B cell (primary cell): Measurements from ENCODE around the gene UGT1A6. TPM values are rescaled to one million over a fixed set of nuclear protein-coding genes. Genes with fewer than 3 reads are reported as not detected.

Experiments
- ATAC-seq: fragments of 200-7000 bp; cut with Tn5 transposase; one replicate; pipeline ENCODE4 v1.10.0; 2021; ENCODE audit warnings: low read depth, mild to moderate bottlenecking, moderate number of reproducible peaks, moderate library complexity
- CTCF ChIA-PET: fragments of 350-600 bp; sonication (Branson Sonifier 250); formaldehyde crosslinking; loops from one replicate; lab custom pipeline; 2021; ENCODE audit warnings: antibody characterized with exemption, inconsistent platforms; lab: Charles Lee
- POLR2A ChIA-PET: fragments of 350-600 bp; sonication (Branson Sonifier 250); formaldehyde crosslinking; loops from one replicate; lab custom pipeline; 2021; ENCODE audit warnings: antibody characterized with exemption; lab: Charles Lee
- DNase-seq: peaks from one replicate; pipeline ENCODE4 v3.0.0; 2013
- H2AFZ ChIP-seq: 2 replicates; pipeline ENCODE4 v1.6.1; 2012; ENCODE audit warnings: mild to moderate bottlenecking, low read depth, low read length; ENCODE audit not compliant: insufficient read depth, poor library complexity, severe bottlenecking
- H3K27ac ChIP-seq, 2 donors: 1 replicate in 1 of 2; 2 replicates in 1 of 2; pipeline ENCODE4 v1.5.1; 2012 to 2013; ENCODE audit warnings: low read length in 2 of 2, mild to moderate bottlenecking in 2 of 2, moderate library complexity in 1 of 2
- H3K27me3 ChIP-seq, 4 experiments: fragments of 200-600 bp in 1 of 4; sonication (generic) in 1 of 4; replicated peaks in 1 of 4; 1 replicate in 2 of 4; 2 replicates in 2 of 4; pipeline versions ENCODE4 v1.6.1 to v1.7.0; 2013 to 2016; ENCODE audit warnings: low read length in 3 of 4, mild to moderate bottlenecking in 2 of 4, mixed read lengths in 1 of 4, moderate library complexity in 1 of 4; ENCODE audit not compliant: insufficient read depth in 4 of 4, control insufficient read depth in 3 of 4; ENCODE audit errors: control extremely low read depth in 1 of 4
- H3K36me3 ChIP-seq, 2 experiments: replicated peaks in 1 of 2; 1 replicate in 1 of 2; 2 replicates in 1 of 2; pipeline versions ENCODE4 v1.6.1 to v1.7.1; 2013; ENCODE audit warnings: low read length in 1 of 2; ENCODE audit not compliant: insufficient read depth in 2 of 2, control insufficient read depth in 1 of 2; ENCODE audit errors: control extremely low read depth in 1 of 2, extremely low read depth in 1 of 2
- H3K4me1 ChIP-seq, 2 donors: fragments of 200-600 bp in 1 of 2; sonication (generic) in 1 of 2; 1 replicate in 1 of 2; 2 replicates in 1 of 2; pipeline versions ENCODE4 v1.5.1 to v1.6.1; 2013 to 2017; ENCODE audit warnings: low read length in 2 of 2; ENCODE audit not compliant: control insufficient read depth in 2 of 2, insufficient read depth in 2 of 2
- H3K4me2 ChIP-seq: replicated peaks from 2 replicates; pipeline ENCODE3; 2012; ENCODE audit warnings: mild to moderate bottlenecking, low read depth, low read length; ENCODE audit not compliant: poor library complexity, severe bottlenecking
- H3K4me3 ChIP-seq, 5 experiments: fragments of 200-600 bp in 1 of 5; sonication (generic) in 1 of 5; 1 replicate in 3 of 5; 2 replicates in 2 of 5; pipeline versions ENCODE4 v1.5.1 to v1.7.0; 2011 to 2016; ENCODE audit warnings: low read length in 4 of 5, mild to moderate bottlenecking in 4 of 5, low read depth in 2 of 5, control low read depth in 1 of 5, moderate library complexity in 1 of 5; ENCODE audit not compliant: insufficient read depth in 1 of 5; ENCODE audit errors: control extremely low read depth in 1 of 5, extremely low read depth in 1 of 5
- H3K79me2 ChIP-seq: fragments of 200-600 bp; sonication (generic); one replicate; pipeline ENCODE4 v1.6.0; 2016; ENCODE audit warnings: low read length; ENCODE audit not compliant: control insufficient read depth, insufficient read depth
- H3K9ac ChIP-seq: fragments of 200-600 bp; sonication (generic); 2 replicates; pipeline ENCODE4 v1.6.1; 2017; ENCODE audit warnings: mild to moderate bottlenecking, low read length, moderate library complexity
- H3K9me3 ChIP-seq, 3 donors: one replicate each; pipeline versions ENCODE4 v1.6.1 to v1.7.1; 2013; ENCODE audit warnings: low read length in 2 of 3; ENCODE audit not compliant: control insufficient read depth in 2 of 3, insufficient read depth in 1 of 3; ENCODE audit errors: control extremely low read depth in 1 of 3
- H4K20me1 ChIP-seq: 2 replicates; pipeline ENCODE4 v1.6.0; 2012; ENCODE audit warnings: mild to moderate bottlenecking, low read length; ENCODE audit not compliant: insufficient read depth, control insufficient read depth, poor library complexity, severe bottlenecking
- H3K27ac Mint-ChIP-seq: one replicate; pipeline ENCODE4 v1.8.0; 2021; ENCODE audit warnings: mixed read lengths
- H3K27me3 Mint-ChIP-seq: one replicate; pipeline ENCODE4 v1.8.0; 2021; ENCODE audit warnings: mixed read lengths
- H3K4me1 Mint-ChIP-seq: one replicate; pipeline ENCODE4 v1.8.0; 2021; ENCODE audit warnings: mixed read lengths
- H3K4me3 Mint-ChIP-seq: one replicate; pipeline ENCODE4 v1.8.0; 2021; ENCODE audit warnings: mixed read lengths
- H3K9me3 Mint-ChIP-seq: one replicate; pipeline ENCODE4 v1.8.0; 2022; ENCODE audit warnings: mixed read lengths; ENCODE audit not compliant: insufficient read depth
- EZH2 ChIP-seq: IDR thresholded peaks from 2 replicates; pipeline ENCODE4 v1.6.1; 2012; ENCODE audit warnings: borderline replicate concordance, low read depth, mild to moderate bottlenecking, moderate library complexity, low read length; ENCODE audit not compliant: insufficient read depth, poor library complexity, severe bottlenecking
- WGBS: methylation state at CpG from one replicate; pipeline ENCODE4 v1.1.5; 2013; ENCODE audit warnings: missing lambda C conversion rate; ENCODE audit not compliant: insufficient coverage; 5-methylcytosine and 5-hydroxymethylcytosine counted together
- intact Hi-C: fragments of 100-400 bp; cut with micrococcal nuclease; formaldehyde crosslinking; loops from one replicate; pipeline ENCODE4 v1.10.0; 2022
- polyA plus RNA-seq: library from polyadenylated mRNA; depleted of rRNA; stranded (reverse); fragments of >200 nt; gene quantifications from 2 replicates; pipeline ENCODE4 v1.2.3, GENCODE V29; 2012
- total RNA-seq, 2 donors: library from RNA; stranded (reverse); fragments of 120-200 nt in 1 of 2; gene quantifications; 1 replicate in 1 of 2; 2 replicates in 1 of 2; pipeline versions ENCODE4 v1.2.3 to v1.2.4, GENCODE V29; 2013 to 2022
- TF ChIP-seq, protein P1 (sequence below): fragments of 200-600 bp; IDR thresholded peaks from one replicate; pipeline ENCODE4 v1.8.0; 2022; ENCODE audit warnings: antibody characterized with exemption, mild to moderate bottlenecking

UGT1A6 gene
- total and polyA plus RNA-seq, 2 donors (not counting 1 experiment from before 2014, with no cell fraction given) = not detected

DNA sequence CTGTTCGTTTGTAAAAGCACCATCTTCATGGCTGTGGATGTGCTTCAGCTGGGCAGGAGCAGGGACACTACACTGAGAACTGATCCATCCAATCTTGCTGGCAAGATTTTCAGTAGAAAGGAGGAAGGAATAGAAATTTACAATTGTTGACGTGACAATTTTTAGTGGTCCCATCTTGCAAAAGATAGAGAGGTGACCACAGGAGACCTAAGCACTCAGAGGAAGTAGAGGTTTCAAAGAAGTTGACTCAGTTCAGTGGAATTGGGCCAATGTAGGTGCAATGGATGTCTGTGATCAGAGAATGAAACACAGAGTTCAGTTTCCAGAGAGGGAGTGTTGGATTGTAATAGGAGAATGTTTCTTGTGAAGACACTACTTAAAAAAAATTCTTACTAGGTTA lies 21.4 kb downstream of the UGT1A6 start:
- no peaks in the 10 kb centered on the region for H3K79me2 ChIP-seq
- no peaks in the 10 kb centered on the region for H3K36me3 ChIP-seq
- H3K4me3 Mint-ChIP-seq = no peak overlapping the region
- no peak for ATAC-seq
- H3K9ac ChIP-seq = no peak overlapping the region
- H4K20me1 ChIP-seq = no peaks in the 10 kb centered on the region
- POLR2A ChIA-PET = no interaction called here
- H3K27ac ChIP-seq = no peak overlapping the region
- H3K27me3 Mint-ChIP-seq = peaks cover 35% of the 10 kb centered on the region
- 78% methylated on average over 2 of the region's 2 CpGs for WGBS
- CTCF ChIA-PET = no interaction called here
- peaks cover 3% of the 10 kb centered on the region for H3K4me1 Mint-ChIP-seq
- DNase-seq = no peak
- H3K4me1 ChIP-seq = no peaks in the 10 kb centered on the region
- no peak overlapping the region for H2AFZ ChIP-seq
- H3K4me3 ChIP-seq = no peak overlapping the region
- no peak overlapping the region for H3K27ac Mint-ChIP-seq
- no peaks in the 10 kb centered on the region for H3K9me3 Mint-ChIP-seq
- TF ChIP-seq, protein P1, sequence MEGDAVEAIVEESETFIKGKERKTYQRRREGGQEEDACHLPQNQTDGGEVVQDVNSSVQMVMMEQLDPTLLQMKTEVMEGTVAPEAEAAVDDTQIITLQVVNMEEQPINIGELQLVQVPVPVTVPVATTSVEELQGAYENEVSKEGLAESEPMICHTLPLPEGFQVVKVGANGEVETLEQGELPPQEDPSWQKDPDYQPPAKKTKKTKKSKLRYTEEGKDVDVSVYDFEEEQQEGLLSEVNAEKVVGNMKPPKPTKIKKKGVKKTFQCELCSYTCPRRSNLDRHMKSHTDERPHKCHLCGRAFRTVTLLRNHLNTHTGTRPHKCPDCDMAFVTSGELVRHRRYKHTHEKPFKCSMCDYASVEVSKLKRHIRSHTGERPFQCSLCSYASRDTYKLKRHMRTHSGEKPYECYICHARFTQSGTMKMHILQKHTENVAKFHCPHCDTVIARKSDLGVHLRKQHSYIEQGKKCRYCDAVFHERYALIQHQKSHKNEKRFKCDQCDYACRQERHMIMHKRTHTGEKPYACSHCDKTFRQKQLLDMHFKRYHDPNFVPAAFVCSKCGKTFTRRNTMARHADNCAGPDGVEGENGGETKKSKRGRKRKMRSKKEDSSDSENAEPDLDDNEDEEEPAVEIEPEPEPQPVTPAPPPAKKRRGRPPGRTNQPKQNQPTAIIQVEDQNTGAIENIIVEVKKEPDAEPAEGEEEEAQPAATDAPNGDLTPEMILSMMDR = no peak
- TF ChIP-seq EZH2 = no peak
- intact Hi-C loops = no loop called here
- H3K27me3 ChIP-seq = peaks cover 0 to 8% (median 0%) of the 10 kb centered on the region in 4 experiments
- H3K9me3 ChIP-seq = no peaks in the 10 kb centered on the region
- H3K4me2 ChIP-seq = no peak overlapping the region

DNA sequence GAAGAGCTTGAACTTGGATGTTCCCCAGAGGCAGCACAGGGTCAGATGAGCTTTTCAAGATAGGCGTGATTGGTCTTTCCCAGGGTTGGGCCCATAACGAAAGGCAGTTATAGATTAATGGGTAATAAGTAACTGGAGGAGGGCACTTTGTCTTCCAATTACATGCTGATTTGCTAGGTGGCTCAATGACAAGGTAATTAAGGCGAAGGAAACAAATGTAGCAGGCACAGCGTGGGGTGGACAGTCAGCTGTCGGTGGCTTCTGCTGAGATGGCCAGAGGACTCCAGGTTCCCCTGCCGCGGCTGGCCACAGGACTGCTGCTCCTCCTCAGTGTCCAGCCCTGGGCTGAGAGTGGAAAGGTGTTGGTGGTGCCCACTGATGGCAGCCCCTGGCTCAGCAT lies 25.9 kb downstream of the UGT1A6 start, which contains the start of gene UGT1A4:
UGT1A4 (plus strand) TSS at position 185 of the 400 bp plus-strand sequence; CDS start at position 270, 85 bp downstream.
- no peaks in the 10 kb centered on the region for H4K20me1 ChIP-seq
- intact Hi-C loops = no loop called here
- ATAC-seq = no peak
- Mint-ChIP-seq H3K4me3 (no peak within 1 kb of the TSS), H3K4me1 (no peaks in the 10 kb centered on the region), H3K27ac (no peak within 1 kb of the TSS), H3K27me3 (peaks cover 36% of the 10 kb centered on the region), H3K9me3 (no peaks in the 10 kb centered on the region)
- POLR2A ChIA-PET = no interaction called here
- TF ChIP-seq, protein P1 = no peak
- TF ChIP-seq EZH2 = no peak
- H3K4me3 ChIP-seq = no peak within 1 kb of the TSS
- H3K4me1 ChIP-seq = no peaks in the 10 kb centered on the region
- H3K9ac ChIP-seq = no peak within 1 kb of the TSS
- no peaks in the 10 kb centered on the region for H3K9me3 ChIP-seq
- H3K27ac ChIP-seq = no peak within 1 kb of the TSS
- no peak within 1 kb of the TSS for H2AFZ ChIP-seq
- 88% methylated on average over 7 of the region's 7 CpGs for WGBS
- H3K27me3 ChIP-seq = peaks cover 0 to 8% (median 1%) of the 10 kb centered on the region in 4 experiments
- CTCF ChIA-PET = interaction anchor here (0.6 kb wide), 1 partner anchor 14 kb away, joined by 3 read pairs; no protein-coding TSS in a partner anchor
- H3K4me2 ChIP-seq = no peak within 1 kb of the TSS
- H3K36me3 ChIP-seq = no peaks in the 10 kb centered on the region
- H3K79me2 ChIP-seq = no peaks in the 10 kb centered on the region
- DNase-seq = no peak
